ENCODE measurements around the gene PTH2.

Gene PTH2

DNA sequence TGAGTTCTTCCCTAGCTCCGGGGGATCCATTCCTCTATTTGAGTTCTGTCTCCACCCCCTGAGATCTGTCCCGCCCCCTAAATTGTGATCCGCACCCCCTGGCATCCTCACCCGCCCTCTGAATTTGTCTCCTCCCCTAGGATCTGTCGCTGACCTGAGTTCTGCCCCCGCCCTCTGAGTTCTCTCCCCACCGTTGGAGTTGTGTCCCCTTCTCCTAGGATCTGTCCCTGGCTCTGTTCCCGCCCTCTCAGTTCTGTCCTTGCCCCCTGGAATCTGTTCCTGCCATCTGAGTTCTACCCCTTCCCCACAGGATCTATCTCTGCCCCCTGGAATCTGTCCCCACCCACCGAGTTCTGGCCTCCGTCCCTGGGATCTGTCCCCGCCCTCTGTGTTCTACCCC lies 19.1 kb upstream of the PTH2 start:
- peaks cover 39% of the 10 kb centered on the region for H3K27me3 ChIP-seq (ENCODE audit: low read depth)

DNA sequence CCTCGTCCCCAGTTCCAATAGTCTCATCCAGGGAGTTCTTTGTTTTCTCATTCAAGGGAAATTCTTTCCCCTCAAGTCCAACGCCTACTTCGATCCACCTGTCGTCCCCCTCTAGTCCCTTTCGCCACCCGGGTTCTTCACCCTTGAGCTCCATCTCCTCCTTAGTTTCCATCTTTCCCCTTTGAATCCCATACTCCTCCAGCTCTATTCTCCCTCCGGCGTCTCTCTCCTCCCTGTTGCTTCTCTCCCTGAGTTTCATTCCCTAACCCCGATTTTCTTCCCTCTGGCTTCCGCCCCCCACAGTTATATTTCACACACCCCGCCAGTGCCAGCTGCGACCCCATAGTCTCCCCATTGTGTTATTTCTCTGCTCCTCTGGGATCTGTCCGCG lies 18.7 kb upstream of the PTH2 start:
- DNase-seq (ENCODE audit: low spot score in 2 of 2), result no peak
- peak overlapping the region; percentile 20 for H3K4me3 ChIP-seq
- peaks cover 5% of the 10 kb centered on the region for H3K36me3 ChIP-seq (replicated peaks)
- in situ Hi-C loops (cut with MboI; ENCODE audit: low sequenced_read_pairs), result no loop called here
- H3K4me1 ChIP-seq, result peaks cover 11% of the 10 kb centered on the region
- H3K27me3 ChIP-seq (ENCODE audit: low read depth), result peaks cover 39% of the 10 kb centered on the region
- H3K9me3 ChIP-seq, result no peaks in the 10 kb centered on the region

More for the DNA sequence above, 19.1 kb upstream of the PTH2 start:
- peak in 1 of 2 experiments; percentile 74 for DNase-seq (ENCODE audit: low spot score in 2 of 2)
- Histone ChIP-seq H3K36me3 (replicated peaks) (peaks cover 7% of the 10 kb centered on the region), H3K4me1 (peaks cover 11% of the 10 kb centered on the region), H3K9me3 (no peaks in the 10 kb centered on the region), H3K4me3 (peak overlapping the region; percentile 20)
- in situ Hi-C loops (cut with MboI; ENCODE audit: low sequenced_read_pairs), result no loop called here

DNA sequence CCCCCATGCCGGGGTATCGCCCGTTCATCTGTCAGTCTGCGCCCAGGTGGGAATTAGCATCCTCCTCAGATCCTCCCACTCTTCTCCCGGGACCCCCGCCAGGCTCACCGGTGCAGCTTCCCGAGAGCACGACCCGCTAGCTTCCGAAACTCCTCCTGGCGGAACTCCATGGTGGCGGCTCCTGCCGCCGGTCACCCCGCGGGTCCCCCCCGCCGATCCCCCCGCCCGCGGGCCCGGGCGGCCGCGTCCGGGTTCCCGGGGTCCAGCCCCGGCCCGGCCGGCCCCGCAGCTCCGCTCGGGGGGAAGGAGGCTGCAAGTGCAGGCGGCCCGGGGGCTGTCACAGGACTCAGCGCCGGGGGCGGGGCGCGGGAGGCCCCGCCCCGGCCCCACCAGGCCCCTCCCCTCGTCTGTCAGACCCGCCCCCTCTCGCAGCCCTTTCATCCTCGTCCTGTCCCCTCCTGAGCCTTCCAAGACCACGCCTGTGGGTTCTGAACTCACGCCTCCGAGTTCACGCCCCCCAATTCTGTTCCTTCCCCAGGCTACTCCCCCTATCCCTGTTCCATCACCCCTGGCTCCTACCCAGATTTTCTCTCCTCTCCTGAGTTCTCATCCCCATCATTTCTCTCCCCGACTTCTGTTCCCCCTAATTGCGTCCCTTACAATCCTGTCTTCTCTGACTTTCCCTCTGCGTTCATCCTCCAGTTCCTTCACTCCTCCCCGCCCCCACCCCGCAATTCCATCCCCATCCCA lies 18.1 kb upstream of the PTH2 start, which contains the start of gene SLC17A7:
TSS of gene SLC17A7 (minus strand) at position 318 of the 750 bp plus-strand sequence. CDS start at position 170, 148 bp downstream.
- Histone ChIP-seq H3K4me1 (peaks cover 11% of the 10 kb centered on the region), H3K9me3 (no peaks in the 10 kb centered on the region), H3K36me3 (replicated peaks) (no peaks in the 10 kb centered on the region; the same call in 1 of the 2 replicates), H3K27me3 (ENCODE audit: low read depth) (peaks cover 39% of the 10 kb centered on the region), H3K4me3 (peak within 1 kb of the TSS; percentile 26)
- in situ Hi-C loops (cut with MboI; ENCODE audit: low sequenced_read_pairs), result no loop called here
- DNase-seq (ENCODE audit: low spot score in 2 of 2), result peak; percentile 59 to 82

DNA sequence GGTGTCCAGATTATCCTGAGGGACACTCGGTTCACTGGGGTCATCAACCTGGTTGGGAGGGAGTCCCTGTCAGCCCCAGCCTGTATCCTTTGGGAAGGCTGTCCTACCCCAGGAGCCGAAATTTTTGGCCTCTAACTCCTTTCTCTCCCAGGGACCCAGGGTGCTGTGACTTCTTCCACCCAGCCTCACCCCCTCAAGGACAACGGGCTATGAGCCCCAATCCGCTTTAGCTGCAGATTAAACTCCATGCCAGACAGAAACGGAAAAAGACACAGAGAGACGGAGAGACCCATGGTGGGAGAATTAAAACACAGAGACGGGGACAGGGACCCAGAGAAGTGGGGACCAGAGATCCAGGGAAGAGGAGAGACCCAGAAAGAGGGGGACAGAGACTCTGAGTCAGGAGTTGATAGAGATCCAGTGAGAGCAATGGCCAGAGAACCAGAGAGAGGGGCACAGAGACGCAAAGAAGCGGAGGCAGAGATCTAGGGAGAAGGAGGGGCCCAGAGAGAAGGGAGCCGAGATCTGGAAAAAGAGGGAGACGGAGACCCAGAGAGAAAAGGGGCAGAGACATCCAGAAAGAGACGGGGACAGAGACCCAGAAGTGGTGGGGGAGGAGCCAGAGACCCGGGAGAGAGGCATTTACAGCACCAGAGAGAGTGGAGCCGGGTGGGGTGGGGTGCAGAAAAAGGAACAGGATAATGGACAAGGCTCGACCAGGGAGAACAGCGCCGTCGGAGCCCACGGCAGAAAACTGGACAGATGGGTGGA lies 17.4 kb upstream of the PTH2 start:
- Histone ChIP-seq H3K4me3 (peak overlapping the region; percentile 26), H3K9me3 (no peaks in the 10 kb centered on the region), H3K4me1 (peaks cover 11% of the 10 kb centered on the region), H3K36me3 (replicated peaks) (no peaks in the 10 kb centered on the region), H3K27me3 (ENCODE audit: low read depth) (peaks cover 39% of the 10 kb centered on the region)
- DNase-seq (ENCODE audit: low spot score in 2 of 2), result peak in 1 of 2 experiments; percentile 33
- in situ Hi-C loops (cut with MboI; ENCODE audit: low sequenced_read_pairs), result no loop called here

DNA sequence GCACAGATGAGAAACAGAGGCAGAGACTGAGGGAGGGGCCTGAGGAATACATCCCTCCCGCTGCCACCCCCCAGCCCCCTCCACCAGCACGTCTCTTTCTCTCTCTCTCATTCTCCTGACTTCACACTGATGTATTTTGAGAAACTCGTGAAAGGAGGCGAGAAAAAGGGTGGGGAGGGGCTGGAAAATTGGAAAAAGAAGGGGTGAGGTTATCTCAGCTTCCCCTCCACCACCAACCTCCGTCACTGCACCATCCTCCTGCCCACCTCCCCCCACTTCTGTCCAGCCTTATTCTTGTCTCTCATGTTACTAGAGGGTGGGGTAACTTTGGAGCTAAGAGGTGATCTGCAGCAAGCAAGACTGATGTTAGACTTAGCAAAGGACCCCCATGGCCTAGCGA lies 16.6 kb upstream of the PTH2 start:
- peaks cover 39% of the 10 kb centered on the region for H3K27me3 ChIP-seq (ENCODE audit: low read depth)
- H3K4me1 ChIP-seq, result peaks cover 11% of the 10 kb centered on the region
- DNase-seq (ENCODE audit: low spot score in 2 of 2), result no peak
- no peak overlapping the region for H3K4me3 ChIP-seq
- H3K36me3 ChIP-seq (replicated peaks), result no peaks in the 10 kb centered on the region
- in situ Hi-C loops (cut with MboI; ENCODE audit: low sequenced_read_pairs), result no loop called here
- H3K9me3 ChIP-seq, result no peaks in the 10 kb centered on the region

DNA sequence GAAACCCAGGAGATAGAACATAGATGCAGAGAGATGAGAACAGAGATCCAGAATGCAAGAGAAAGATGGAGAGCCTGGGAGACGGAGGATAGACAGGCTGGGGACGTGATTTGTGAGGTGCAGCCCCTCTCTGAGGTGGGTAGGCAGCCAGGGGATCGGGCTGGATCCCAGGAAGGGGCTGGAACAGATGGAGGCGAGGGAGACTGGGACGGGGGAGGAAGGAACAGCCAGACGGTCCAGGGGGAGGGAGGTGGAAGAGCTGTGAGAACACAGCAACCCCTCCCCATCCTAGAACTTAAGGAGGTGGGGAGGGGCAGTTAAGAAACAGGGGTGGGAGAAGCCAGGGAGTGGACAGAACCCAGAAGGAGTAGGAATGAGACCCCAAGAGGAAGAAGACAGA lies 15.0 kb upstream of the PTH2 start:
- Histone ChIP-seq H3K36me3 (replicated peaks) (no peaks in the 10 kb centered on the region), H3K4me1 (peaks cover 11% of the 10 kb centered on the region), H3K9me3 (no peaks in the 10 kb centered on the region), H3K4me3 (no peak overlapping the region), H3K27me3 (ENCODE audit: low read depth) (peaks cover 39% of the 10 kb centered on the region)
- in situ Hi-C loops (cut with MboI; ENCODE audit: low sequenced_read_pairs), result no loop called here
- no peak for DNase-seq (ENCODE audit: low spot score in 2 of 2)

DNA sequence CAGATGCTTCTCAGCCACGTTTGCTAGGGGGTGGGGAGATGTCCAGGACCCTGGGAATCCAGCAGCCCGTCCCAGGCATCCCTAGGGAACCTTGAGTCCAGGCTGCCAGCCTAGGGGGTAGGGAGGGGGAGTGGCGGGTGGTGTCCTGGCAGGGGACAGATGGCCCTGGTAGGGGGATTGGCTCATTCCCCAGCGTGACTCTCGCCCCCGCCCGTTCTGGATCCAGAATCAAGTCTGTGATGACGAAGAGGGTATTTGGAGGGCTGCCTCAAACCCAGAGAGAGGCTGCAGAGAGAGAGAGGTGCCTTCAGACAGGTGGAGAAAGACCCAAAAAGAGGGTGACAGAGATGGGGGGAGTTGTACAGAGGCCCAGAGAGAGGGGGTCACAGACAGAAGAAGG lies 14.0 kb upstream of the PTH2 start:
- peaks cover 11% of the 10 kb centered on the region for H3K4me1 ChIP-seq
- no peaks in the 10 kb centered on the region for H3K36me3 ChIP-seq (replicated peaks)
- H3K27me3 ChIP-seq (ENCODE audit: low read depth), result peaks cover 39% of the 10 kb centered on the region
- H3K4me3 ChIP-seq, result no peak overlapping the region
- no peak for DNase-seq (ENCODE audit: low spot score in 2 of 2)
- H3K9me3 ChIP-seq, result no peaks in the 10 kb centered on the region
- in situ Hi-C loops (cut with MboI; ENCODE audit: low sequenced_read_pairs), result no loop called here

DNA sequence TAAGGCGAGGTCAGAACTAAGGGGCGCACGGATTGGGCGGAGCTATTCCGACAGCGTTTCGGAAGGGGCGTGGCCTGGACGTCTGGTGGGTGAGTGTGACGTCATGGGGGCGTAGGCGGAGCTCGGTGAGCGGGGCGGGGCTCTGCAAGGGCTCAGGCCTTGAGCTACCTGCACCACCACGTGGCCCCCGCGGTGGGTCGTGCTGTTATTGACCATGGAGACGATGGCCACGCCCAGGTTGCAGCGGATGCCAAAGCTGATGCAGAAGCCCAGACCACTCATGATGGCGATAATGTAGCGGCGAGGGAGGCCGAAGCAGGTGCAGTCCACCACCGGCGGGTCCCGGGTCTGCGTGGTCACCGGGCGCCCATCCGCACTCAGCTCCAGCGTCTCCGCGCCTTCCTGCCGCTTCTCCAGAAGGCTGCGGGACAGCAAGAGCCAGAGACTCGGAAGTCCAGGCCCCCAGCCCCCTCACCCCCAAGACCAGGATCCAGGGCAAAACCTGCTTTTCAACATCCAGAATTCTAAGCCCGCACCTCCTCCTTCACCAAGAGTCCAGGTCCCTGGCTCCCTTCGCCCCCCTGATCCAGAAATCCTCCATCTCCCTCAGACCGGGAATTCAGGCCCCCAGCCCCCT lies 13.3 kb upstream of the PTH2 start:
- in situ Hi-C loops (cut with MboI; ENCODE audit: low sequenced_read_pairs), result no loop called here
- Histone ChIP-seq H3K4me3 (no peak overlapping the region), H3K27me3 (ENCODE audit: low read depth) (peaks cover 31% of the 10 kb centered on the region), H3K4me1 (peaks cover 5% of the 10 kb centered on the region), H3K36me3 (replicated peaks) (no peaks in the 10 kb centered on the region), H3K9me3 (no peaks in the 10 kb centered on the region)
- DNase-seq (ENCODE audit: low spot score in 2 of 2), result peak; percentile 39 to 83

DNA sequence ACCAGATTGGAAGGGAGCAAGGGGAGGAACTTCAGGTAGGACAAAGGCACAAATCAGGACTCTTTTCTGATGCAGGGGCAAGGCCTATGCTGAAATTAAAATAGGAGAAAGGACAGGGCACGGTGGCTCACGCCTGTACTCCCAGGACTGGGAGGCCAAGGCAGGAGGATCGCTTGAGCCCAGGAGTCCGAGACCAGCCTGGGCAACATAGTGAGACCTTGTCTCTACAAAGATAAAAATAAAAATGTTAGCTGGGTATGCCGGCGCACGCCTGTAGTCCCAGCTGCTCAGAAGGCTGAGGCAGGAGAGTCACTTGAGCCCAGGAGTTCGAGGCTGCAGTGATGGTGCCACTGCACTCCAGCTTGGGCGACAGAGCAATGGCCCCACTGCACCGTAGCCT lies 12.4 kb upstream of the PTH2 start:
- in situ Hi-C loops (cut with MboI; ENCODE audit: low sequenced_read_pairs), result no loop called here
- Histone ChIP-seq H3K9me3 (no peaks in the 10 kb centered on the region), H3K4me1 (peaks cover under 1% of the 10 kb centered on the region; the same call in 1 of the 2 replicates), H3K36me3 (replicated peaks) (no peaks in the 10 kb centered on the region), H3K27me3 (ENCODE audit: low read depth) (peaks cover 26% of the 10 kb centered on the region), H3K4me3 (no peak overlapping the region)
- DNase-seq (ENCODE audit: low spot score in 2 of 2), result no peak

DNA sequence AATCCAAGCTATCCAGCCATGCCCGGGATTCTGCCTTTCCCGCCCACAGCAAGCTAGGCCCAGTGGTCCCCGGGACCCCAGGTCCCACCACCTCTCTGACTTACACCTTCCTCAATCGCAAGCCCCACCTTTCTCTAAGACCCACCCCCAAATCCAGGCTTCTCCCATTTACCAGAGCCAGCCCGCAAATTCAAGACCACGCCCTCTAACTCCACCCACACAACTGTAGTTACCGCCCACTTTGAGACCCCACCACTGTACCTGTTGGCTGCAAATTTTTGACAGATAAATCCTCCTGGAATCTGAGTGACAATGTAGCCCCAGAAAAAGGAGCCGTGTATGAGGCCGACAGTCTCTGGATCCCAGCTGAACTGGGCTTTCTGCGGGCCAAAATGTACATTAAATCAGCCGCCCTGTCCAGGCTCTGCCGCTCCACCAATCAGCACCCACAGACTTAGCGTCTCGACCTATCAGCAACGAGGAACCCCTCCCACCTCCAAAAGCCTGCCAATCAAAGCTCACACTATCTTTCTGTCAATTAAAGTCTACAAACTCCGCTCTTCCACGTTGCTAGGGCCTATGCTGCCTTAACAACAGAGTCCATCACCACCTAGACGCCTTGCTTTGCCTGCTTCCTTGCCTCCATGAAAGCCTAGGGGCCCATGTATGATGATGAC lies 11.8 kb upstream of the PTH2 start:
- in situ Hi-C loops (cut with MboI; ENCODE audit: low sequenced_read_pairs), result no loop called here

DNA sequence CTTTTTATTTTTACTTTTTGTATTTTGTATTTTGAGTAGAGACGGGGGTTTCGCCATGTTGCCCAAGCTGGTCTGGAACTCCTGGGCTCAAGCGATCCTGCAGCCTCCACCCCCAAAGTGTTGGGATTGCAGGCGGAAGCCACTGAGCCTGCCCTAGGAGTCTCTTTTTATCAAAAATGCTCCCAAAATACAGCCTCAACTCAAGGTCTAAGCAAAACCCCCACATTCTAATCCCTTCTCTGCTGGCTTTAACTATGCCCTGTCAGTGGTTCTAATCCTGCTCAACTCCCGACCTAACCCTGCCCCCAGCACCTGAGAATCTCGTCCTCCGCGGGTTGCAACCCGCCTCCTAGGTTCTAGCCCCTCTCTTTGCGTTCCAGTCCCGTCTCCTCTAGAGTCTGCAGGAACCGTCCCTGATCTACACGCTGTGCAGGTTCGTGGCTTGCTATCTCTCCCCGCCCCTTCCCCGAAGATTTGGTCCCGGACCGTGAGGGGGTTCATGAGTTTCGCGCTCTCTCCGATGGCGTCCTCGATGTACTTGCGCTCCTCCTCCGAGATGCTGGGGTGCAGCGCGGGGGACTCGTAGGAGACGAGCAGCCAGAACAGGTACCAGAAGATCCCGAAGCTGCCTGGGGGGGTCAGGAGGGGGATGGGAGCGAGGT lies 10.1 kb upstream of the PTH2 start:
- Histone ChIP-seq H3K4me3 (no peak overlapping the region), H3K27me3 (ENCODE audit: low read depth) (peaks cover 5% of the 10 kb centered on the region), H3K9me3 (no peaks in the 10 kb centered on the region), H3K36me3 (replicated peaks) (no peaks in the 10 kb centered on the region), H3K4me1 (peaks cover 2% of the 10 kb centered on the region; the same call in 1 of the 2 replicates)
- DNase-seq (ENCODE audit: low spot score in 2 of 2), result no peak
- in situ Hi-C loops (cut with MboI; ENCODE audit: low sequenced_read_pairs), result no loop called here

More for the DNA sequence above, 11.8 kb upstream of the PTH2 start:
- DNase-seq (ENCODE audit: low spot score in 2 of 2), result peak in 1 of 2 experiments; percentile 51
- no peaks in the 10 kb centered on the region for H3K4me1 ChIP-seq
- no peaks in the 10 kb centered on the region for H3K36me3 ChIP-seq (replicated peaks)
- no peaks in the 10 kb centered on the region for H3K9me3 ChIP-seq
- H3K27me3 ChIP-seq (ENCODE audit: low read depth), result peaks cover 19% of the 10 kb centered on the region
- H3K4me3 ChIP-seq, result no peak overlapping the region

DNA sequence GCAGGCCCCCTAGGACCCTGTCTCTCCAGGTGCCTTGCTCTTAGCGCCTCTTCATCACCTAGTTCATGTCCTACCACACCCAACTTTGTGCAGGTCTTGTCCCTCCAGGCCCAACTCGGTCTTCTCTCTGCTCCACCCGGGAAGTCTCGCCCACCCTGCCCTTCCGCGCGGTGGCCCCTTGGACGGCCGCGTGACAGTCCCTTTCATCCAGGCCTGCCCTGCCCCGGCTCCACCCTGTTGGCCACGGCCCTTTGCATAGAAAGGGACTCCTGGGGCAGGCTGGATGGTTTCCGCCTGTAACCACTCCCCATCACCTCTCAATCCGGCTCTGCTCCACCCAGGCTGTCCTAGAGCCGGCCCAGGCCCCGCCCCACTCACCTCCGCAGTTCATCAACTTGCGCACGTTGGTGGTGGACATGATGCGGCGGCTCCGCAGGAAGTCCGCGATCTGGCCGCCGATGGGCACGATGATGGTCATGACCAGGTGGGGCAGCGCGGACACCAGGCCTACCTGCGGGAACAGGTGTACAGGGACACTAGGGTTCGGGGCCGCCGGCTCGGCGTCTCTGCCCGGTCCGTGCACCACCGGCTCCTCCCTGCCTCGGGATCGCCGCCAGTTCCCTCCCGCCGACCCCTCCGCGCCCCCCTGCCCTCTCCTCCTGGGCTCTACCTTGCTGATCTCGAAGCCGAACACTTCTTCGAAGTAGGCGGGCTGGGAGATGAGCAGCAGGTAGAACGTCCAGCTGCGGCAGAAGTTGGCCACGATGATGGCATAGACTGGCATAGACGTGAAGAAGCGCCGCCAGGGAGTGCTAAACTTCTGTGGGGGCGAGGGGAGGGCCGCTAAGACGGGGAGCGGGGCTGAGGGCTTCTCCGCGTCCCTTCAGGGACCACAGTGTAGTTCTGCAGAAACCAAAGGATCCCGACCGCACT lies 9.2 kb upstream of the PTH2 start:
- no peak for DNase-seq (ENCODE audit: low spot score in 2 of 2)
- no peak overlapping the region for H3K4me3 ChIP-seq
- no peaks in the 10 kb centered on the region; the same call in 1 of the 2 replicates for H3K27me3 ChIP-seq (ENCODE audit: low read depth)
- H3K4me1 ChIP-seq, result peaks cover 9% of the 10 kb centered on the region
- no peaks in the 10 kb centered on the region for H3K36me3 ChIP-seq (replicated peaks)
- in situ Hi-C loops (cut with MboI; ENCODE audit: low sequenced_read_pairs), result no loop called here
- no peaks in the 10 kb centered on the region for H3K9me3 ChIP-seq
